H1 (cell line): Measurements from ENCODE around the gene CLEC4F. TPM values are rescaled to one million over a fixed set of nuclear protein-coding genes. Genes with fewer than 3 reads are reported as not detected.

ENCODE experiments used
- CTCF ChIA-PET: fragments of 300-600 bp; sonication (Branson Sonifier 250); formaldehyde crosslinking; loops from one replicate; lab custom pipeline; 2021; ENCODE audit not compliant: partially characterized antibody; lab: Charles Lee
- POLR2A ChIA-PET: fragments of 300-600 bp; sonication (Branson Sonifier 250); formaldehyde crosslinking; loops from one replicate; lab custom pipeline; 2021; ENCODE audit warnings: inconsistent platforms; ENCODE audit not compliant: partially characterized antibody; lab: Charles Lee
- DNase-seq, 2 experiments: peaks; one replicate each; pipeline versions ENCODE4 v3.0.0 to v3.0.0-alpha.2; 2010 to 2022; ENCODE audit warnings: low spot score in 2 of 2, low read depth in 1 of 2, mixed read lengths in 1 of 2
- FAIRE-seq: peaks from 2 replicates; lab custom pipeline; 2011; peaks lifted over from hg19 to GRCh38; lab: Jason Lieb, UNC
- H2AFZ ChIP-seq: 2 replicates; pipeline ENCODE4 v1.8.1; 2012; ENCODE audit warnings: low read length, inconsistent platforms
- H2AK5ac ChIP-seq: 2 replicates; pipeline ENCODE4 v1.6.1; 2013; ENCODE audit warnings: low read depth, low read length
- H2BK120ac ChIP-seq: replicated peaks from 2 replicates; pipeline ENCODE3; 2013; ENCODE audit warnings: low read depth, low read length, inconsistent platforms
- H2BK12ac ChIP-seq: 2 replicates; pipeline ENCODE4 v1.6.1; 2013; ENCODE audit warnings: low read depth, low read length
- H2BK15ac ChIP-seq: 2 replicates; pipeline ENCODE4 v1.6.1; 2013; ENCODE audit warnings: low read length
- H2BK20ac ChIP-seq: 2 replicates; pipeline ENCODE4 v1.6.1; 2013; ENCODE audit warnings: low read length
- H2BK5ac ChIP-seq: 2 replicates; pipeline ENCODE4 v1.6.1; 2013; ENCODE audit warnings: low read depth, low read length
- H3K14ac ChIP-seq: 2 replicates; pipeline ENCODE4 v1.6.1; 2013; ENCODE audit warnings: inconsistent platforms; ENCODE audit not compliant: insufficient read length
- H3K18ac ChIP-seq: 2 replicates; pipeline ENCODE4 v1.6.1; 2013; ENCODE audit warnings: low read length; ENCODE audit errors: extremely low read depth
- H3K23ac ChIP-seq: 2 replicates; pipeline ENCODE4 v1.6.1; 2013; ENCODE audit warnings: inconsistent platforms; ENCODE audit not compliant: insufficient read length
- H3K23me2 ChIP-seq: 2 replicates; pipeline ENCODE4 v1.6.1; 2013; ENCODE audit warnings: low read depth, low read length
- H3K27ac ChIP-seq: 2 replicates; pipeline ENCODE4 v1.6.1; 2011; ENCODE audit warnings: low read depth, low read length, inconsistent platforms
- H3K27me3 ChIP-seq, 4 experiments: replicated peaks in 1 of 4; 1 replicate in 1 of 4; 2 replicates in 3 of 4; pipeline versions ENCODE4 v1.6.1 to v1.8.1; 2011 to 2013; ENCODE audit warnings: low read length in 3 of 4, mild to moderate bottlenecking in 3 of 4, inconsistent platforms in 2 of 4, mixed read lengths in 2 of 4, moderate library complexity in 1 of 4; ENCODE audit not compliant: control insufficient read depth in 3 of 4, insufficient read depth in 3 of 4; ENCODE audit errors: extremely low read depth in 1 of 4
- H3K36me3 ChIP-seq, 4 experiments: 2 replicates each; pipeline versions ENCODE4 v1.6.1 to v1.8.1; 2011 to 2013; ENCODE audit warnings: mild to moderate bottlenecking in 4 of 4, low read length in 3 of 4, moderate library complexity in 2 of 4, control low read depth in 1 of 4, inconsistent platforms in 1 of 4; ENCODE audit not compliant: insufficient read depth in 4 of 4, control insufficient read depth in 2 of 4
- H3K4ac ChIP-seq: replicated peaks from 2 replicates; pipeline ENCODE3; 2013; ENCODE audit warnings: low read length, low read depth, mixed read lengths, inconsistent platforms; ENCODE audit not compliant: insufficient read length
- H3K4me1 ChIP-seq, 4 experiments: replicated peaks in 1 of 4; 1 replicate in 1 of 4; 2 replicates in 3 of 4; pipeline versions ENCODE4 v1.6.1 to v1.8.1; 2011 to 2013; ENCODE audit warnings: low read length in 3 of 4, inconsistent platforms in 2 of 4, mixed read lengths in 1 of 4; ENCODE audit not compliant: insufficient read depth in 4 of 4, control insufficient read depth in 3 of 4
- H3K4me2 ChIP-seq, 2 experiments: 2 replicates each; pipeline versions ENCODE4 v1.6.1 to v1.8.1; 2011 to 2013; ENCODE audit warnings: low read depth in 2 of 2, low read length in 2 of 2, control low read depth in 1 of 2, inconsistent platforms in 1 of 2, mild to moderate bottlenecking in 1 of 2; ENCODE audit not compliant: insufficient read depth in 1 of 2
- H3K4me3 ChIP-seq, 4 experiments: fragments of 200-600, 300-600 bp in 1 of 4; sonication (generic), shearing (Covaris generic), sonication (Bioruptor Twin) in 1 of 4; 2 replicates each; pipeline versions ENCODE4 v1.5.1 to v1.8.1; 2011 to 2016; ENCODE audit warnings: low read length in 4 of 4, low read depth in 3 of 4, control low read depth in 2 of 4, inconsistent platforms in 2 of 4, mild to moderate bottlenecking in 2 of 4, mixed read lengths in 1 of 4, moderate library complexity in 1 of 4; ENCODE audit not compliant: insufficient read depth in 2 of 4; ENCODE audit errors: extremely low read depth in 1 of 4
- H3K56ac ChIP-seq: replicated peaks from 2 replicates; pipeline ENCODE3; 2013; ENCODE audit warnings: low read depth, mild to moderate bottlenecking, mixed read lengths, low read length, inconsistent platforms; ENCODE audit not compliant: insufficient read length
- H3K79me1 ChIP-seq: 2 replicates; pipeline ENCODE4 v1.6.1; 2013; ENCODE audit warnings: low read depth, low read length, control low read depth
- H3K79me2 ChIP-seq, 2 experiments: 2 replicates each; pipeline versions ENCODE4 v1.6.1 to v1.8.1; 2012 to 2013; ENCODE audit warnings: low read length in 2 of 2, mild to moderate bottlenecking in 2 of 2, inconsistent platforms in 1 of 2; ENCODE audit not compliant: insufficient read depth in 2 of 2, control insufficient read depth in 1 of 2
- H3K9ac ChIP-seq, 4 experiments: replicated peaks in 1 of 4; 1 replicate in 1 of 4; 2 replicates in 3 of 4; pipeline versions ENCODE4 v1.6.1 to v1.8.1; 2011 to 2013; ENCODE audit warnings: low read depth in 3 of 4, low read length in 3 of 4, control low read depth in 2 of 4, mild to moderate bottlenecking in 2 of 4, moderate library complexity in 2 of 4, inconsistent platforms in 1 of 4; ENCODE audit errors: extremely low read depth in 1 of 4
- H3K9me3 ChIP-seq, 2 experiments: 2 replicates each; pipeline versions ENCODE4 v1.6.1 to v1.8.1; 2012 to 2013; ENCODE audit warnings: mild to moderate bottlenecking in 2 of 2, moderate library complexity in 2 of 2, control low read depth in 1 of 2, inconsistent platforms in 1 of 2, low read depth in 1 of 2, low read length in 1 of 2, mixed read lengths in 1 of 2; ENCODE audit not compliant: insufficient read depth in 2 of 2
- H4K20me1 ChIP-seq, 2 experiments: replicated peaks in 1 of 2; 2 replicates each; pipeline versions ENCODE3 to v1.8.1; 2011 to 2013; ENCODE audit warnings: inconsistent platforms in 2 of 2, low read length in 2 of 2, mild to moderate bottlenecking in 1 of 2; ENCODE audit not compliant: insufficient read depth in 2 of 2, control insufficient read depth in 1 of 2
- H4K5ac ChIP-seq: 2 replicates; pipeline ENCODE4 v1.6.1; 2013; ENCODE audit warnings: low read length, low read depth, mixed read lengths, inconsistent platforms; ENCODE audit not compliant: insufficient read length
- H4K8ac ChIP-seq: 2 replicates; pipeline ENCODE4 v1.8.0; 2013; ENCODE audit warnings: mild to moderate bottlenecking, moderate library complexity, low read length, inconsistent platforms; ENCODE audit not compliant: insufficient read depth; ENCODE audit errors: extremely low read depth
- H4K91ac ChIP-seq: replicated peaks from 2 replicates; pipeline ENCODE3; 2013; ENCODE audit warnings: low read length, mixed read lengths, inconsistent platforms; ENCODE audit not compliant: insufficient read length
- MAFK ChIP-seq: IDR thresholded peaks from 2 replicates; pipeline ENCODE4 v1.6.1; 2012; ENCODE audit warnings: low read depth, mild to moderate bottlenecking, improper control_type of control experiment, low read length
- YY1 ChIP-seq: IDR thresholded peaks from 2 replicates; pipeline ENCODE4 v1.6.1; 2011; ENCODE audit warnings: low read depth, mild to moderate bottlenecking, low read length
- WGBS, 2 experiments: shearing (Covaris generic) in 1 of 2; methylation state at CpG; one replicate each; pipeline versions ENCODE4 v1.1.6 to v1.1.7; 2013 to 2015; ENCODE audit warnings: low lambda C conversion rate in 2 of 2, mixed read lengths in 2 of 2, inconsistent platforms in 1 of 2, low coverage in 1 of 2, missing lambda C conversion rate in 1 of 2; ENCODE audit not compliant: insufficient replicate concordance in 2 of 2, insufficient coverage in 1 of 2, insufficient read length in 1 of 2; ENCODE audit errors: extremely low coverage in 1 of 2, missing lambda C conversion rate in 1 of 2; 5-methylcytosine and 5-hydroxymethylcytosine counted together
- polyA plus RNA-seq, 7 experiments: library from polyadenylated mRNA; depleted of rRNA in 3 of 7; stranded (reverse) in 5 of 7; unstranded in 2 of 7; fragments of >200 nt in 5 of 7; fragments of 200-250 nt in 2 of 7; gene quantifications; 1 replicate in 5 of 7; 2 replicates in 1 of 7; 4 replicates in 1 of 7; pipeline versions ENCODE4 v1.2.1 to v1.2.3, GENCODE V29; 2011 to 2013; ENCODE audit warnings: missing spikeins in 2 of 7, mixed read lengths in 2 of 7
- total RNA-seq: library from RNA; stranded (reverse); fragmentation: NEBNext Ultra II Directional; extraction: Animal tissue kit (Norgen Biotek cat#: 25700); gene quantifications from 2 replicates; pipeline ENCODE4 v1.2.1, GENCODE V29; 2021
- TF ChIP-seq, protein P1 (sequence below): IDR thresholded peaks from 2 replicates; pipeline ENCODE4 v1.6.1; 2012; ENCODE audit warnings: inconsistent platforms

The CLEC4F gene
- total and polyA plus RNA-seq, 2 of the 8 experiments (the other 6 are each of a cell fraction or from before 2014, with no cell fraction given) = not detected

DNA sequence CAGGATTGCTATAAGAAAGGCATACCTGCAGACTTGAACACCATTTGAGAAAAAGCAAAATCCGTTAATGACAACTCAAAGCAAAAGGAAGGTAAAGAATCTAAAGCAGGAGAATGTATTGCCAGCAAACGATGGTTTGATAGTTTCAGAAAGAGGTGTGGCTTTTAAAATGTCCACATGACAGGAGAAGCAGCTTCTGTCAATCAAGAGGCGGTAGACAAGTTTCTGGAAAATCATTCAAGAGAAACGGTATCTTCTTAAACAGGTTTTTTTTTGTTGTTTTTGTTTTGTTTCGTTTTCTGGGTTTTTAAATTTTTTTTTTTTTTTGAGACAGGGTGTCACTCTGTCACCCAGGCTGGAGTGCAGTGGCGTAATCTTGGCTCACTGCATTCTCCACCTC is 13.8 kb downstream of the CLEC4F start:
- WGBS, 2 experiments = 83% methylated on average over 6 of the region's 6 CpGs; no CpG with 5 or more reads in 1 of the 2 experiments
- H3K23ac ChIP-seq = no peak overlapping the region
- H3K27me3 ChIP-seq = peaks cover 0 to 2% (median under 1%) of the 10 kb centered on the region in 4 experiments; a peak in 1 of 7 replicates
- no peak overlapping the region for H3K4me3 ChIP-seq
- no peaks in the 10 kb centered on the region for H3K36me3 ChIP-seq
- DNase-seq = no peak
- no peak overlapping the region for H2BK12ac ChIP-seq
- no peaks in the 10 kb centered on the region for H3K79me2 ChIP-seq
- H3K9ac ChIP-seq = no peak overlapping the region
- no peak overlapping the region for H2BK5ac ChIP-seq
- H4K5ac ChIP-seq = no peak overlapping the region
- H4K8ac ChIP-seq = no peak overlapping the region
- no peak overlapping the region for H2BK120ac ChIP-seq
- no peak overlapping the region for H3K14ac ChIP-seq
- H2AFZ ChIP-seq = no peak overlapping the region
- H3K4ac ChIP-seq = no peak overlapping the region
- no peak overlapping the region for H2AK5ac ChIP-seq
- ChIA-PET CTCF (interaction anchor here (0.7 to 2.0 kb wide), 7 partner anchors 13 to 141 kb away, joined by 3 to 6 read pairs (median 3); partner anchors contain the start of gene CLEC4F), POLR2A (no interaction called here)
- H3K79me1 ChIP-seq = no peaks in the 10 kb centered on the region
- H3K18ac ChIP-seq = no peak overlapping the region
- H3K4me1 ChIP-seq = no peaks in the 10 kb centered on the region
- H3K23me2 ChIP-seq = no peaks in the 10 kb centered on the region
- H3K4me2 ChIP-seq = no peak overlapping the region
- H3K9me3 ChIP-seq = no peaks in the 10 kb centered on the region
- no peak for FAIRE-seq
- H3K27ac ChIP-seq = no peak overlapping the region
- no peak overlapping the region for H3K56ac ChIP-seq
- H4K91ac ChIP-seq = no peak overlapping the region
- no peak overlapping the region for H2BK15ac ChIP-seq
- H4K20me1 ChIP-seq = peaks cover 0 to 2% of the 10 kb centered on the region in 2 experiments
- H2BK20ac ChIP-seq = no peak overlapping the region
- TF ChIP-seq YY1 (no peak), MAFK (no peak)
- TF ChIP-seq, protein P1, sequence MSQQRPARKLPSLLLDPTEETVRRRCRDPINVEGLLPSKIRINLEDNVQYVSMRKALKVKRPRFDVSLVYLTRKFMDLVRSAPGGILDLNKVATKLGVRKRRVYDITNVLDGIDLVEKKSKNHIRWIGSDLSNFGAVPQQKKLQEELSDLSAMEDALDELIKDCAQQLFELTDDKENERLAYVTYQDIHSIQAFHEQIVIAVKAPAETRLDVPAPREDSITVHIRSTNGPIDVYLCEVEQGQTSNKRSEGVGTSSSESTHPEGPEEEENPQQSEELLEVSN = no peak
